OCI-LY7 (cell line): Measurements from ENCODE around the gene RAE1. TPM values are rescaled to one million over a fixed set of nuclear protein-coding genes. Genes with fewer than 3 reads are reported as not detected.

Experiments
- BruUV-seq: library from RNA; stranded (reverse); fragments of 400-500 nt; replicated peaks from 2 replicates; lab custom pipeline; 2021; lab: Mats Ljungman, UMichigan
- CTCF ChIA-PET: fragments of 300-600 bp; sonication (Branson Sonifier 250); formaldehyde crosslinking; loops from one replicate; lab custom pipeline; 2022; ENCODE audit warnings: antibody characterized with exemption; ENCODE audit not compliant: unreplicated experiment; lab: Charles Lee
- POLR2A ChIA-PET: fragments of 300-600 bp; sonication (Branson Sonifier 250); formaldehyde crosslinking; loops from one replicate; lab custom pipeline; 2022; ENCODE audit warnings: antibody characterized with exemption; lab: Charles Lee
- DNase-seq: peaks from one replicate; pipeline ENCODE4 v3.0.0-alpha.2; 2015; ENCODE audit warnings: low spot score
- H2AFZ ChIP-seq: fragments of 200-600 bp; sonication (generic), shearing (Covaris generic); 2 replicates; pipeline ENCODE4 v1.6.1; 2014; ENCODE audit warnings: mild to moderate bottlenecking, antibody characterized with exemption, low read length, moderate library complexity
- H3K27ac ChIP-seq: fragments of 200-600 bp; sonication (generic); 2 replicates; pipeline ENCODE4 v1.5.1; 2014; ENCODE audit warnings: mixed run types, low read depth, mild to moderate bottlenecking, moderate library complexity, low read length, inconsistent platforms; ENCODE audit not compliant: poor library complexity, severe bottlenecking
- H3K36me3 ChIP-seq: fragments of 200-600 bp; sonication (generic); 2 replicates; pipeline ENCODE4 v1.6.1; 2014; ENCODE audit warnings: mild to moderate bottlenecking, antibody characterized with exemption, low read length, moderate library complexity, mixed read lengths; ENCODE audit not compliant: insufficient read depth
- H3K4me1 ChIP-seq: fragments of 200-600 bp; sonication (generic); 2 replicates; pipeline ENCODE4 v1.5.1; 2014; ENCODE audit warnings: mild to moderate bottlenecking, low read length; ENCODE audit not compliant: insufficient read depth, poor library complexity, severe bottlenecking
- H3K4me2 ChIP-seq: fragments of 200-600 bp; sonication (generic); 2 replicates; pipeline ENCODE4 v1.6.1; 2014; ENCODE audit warnings: mild to moderate bottlenecking, low read length
- H3K4me3 ChIP-seq: fragments of 200-600 bp; sonication (generic); 2 replicates; pipeline ENCODE4 v1.5.1; 2014; ENCODE audit warnings: mild to moderate bottlenecking, low read depth, low read length; ENCODE audit not compliant: poor library complexity, severe bottlenecking
- H3K79me2 ChIP-seq: fragments of 200-600 bp; sonication (generic); 2 replicates; pipeline ENCODE4 v1.6.1; 2016; ENCODE audit warnings: low read depth, mild to moderate bottlenecking, low read length, moderate library complexity, mixed read lengths; ENCODE audit not compliant: insufficient read depth
- H3K9me2 ChIP-seq: fragments of 200-600 bp; sonication (generic); 2 replicates; pipeline ENCODE4 v1.6.1; 2016; ENCODE audit warnings: mild to moderate bottlenecking, low read length, mixed read lengths; ENCODE audit not compliant: insufficient read depth
- H3K9me3 ChIP-seq: fragments of 200-600 bp; sonication (generic); 2 replicates; pipeline ENCODE4 v1.6.1; 2014; ENCODE audit warnings: mild to moderate bottlenecking, mixed run types, low read length, mixed read lengths
- H4K20me1 ChIP-seq: fragments of 200-600 bp; sonication (generic); 2 replicates; pipeline ENCODE4 v1.6.1; 2014; ENCODE audit warnings: mild to moderate bottlenecking, antibody characterized with exemption, low read length, moderate library complexity, mixed read lengths; ENCODE audit not compliant: insufficient read depth
- CTCF ChIP-seq: fragments of 200-600 bp; sonication (generic); conservative IDR thresholded peaks from 2 replicates; pipeline ENCODE4 v1.5.1; 2014; ENCODE audit warnings: mild to moderate bottlenecking, antibody characterized with exemption, low read length, moderate library complexity, mixed read lengths
- EZH2phosphoT487 ChIP-seq: fragments of 200-600 bp; sonication (generic); IDR thresholded peaks from 2 replicates; pipeline ENCODE4 v1.6.1; 2018; ENCODE audit warnings: low read depth, borderline replicate concordance, mild to moderate bottlenecking, mixed run types, antibody characterized with exemption, low read length, moderate library complexity, mixed read lengths
- intact Hi-C: fragments of 100-400 bp; cut with micrococcal nuclease; formaldehyde crosslinking; loops from one replicate; pipeline ENCODE4 v1.10.0; 2022; ENCODE audit not compliant: unreplicated experiment
- total RNA-seq, 2 experiments: library from RNA; depleted of rRNA in 1 of 2; stranded (reverse); fragments of >200 nt in 1 of 2; shearing (Covaris generic) in 1 of 2; gene quantifications; 2 replicates each; pipeline ENCODE4 v1.2.3, GENCODE V29; 2014 to 2022

The RAE1 gene
- total RNA-seq, 2 experiments from 2014 or later = 55.0 to 57.4 TPM

GRCh38 chr20:57387463-57387862 lies 36.4 kb downstream of the RAE1 start:
- Histone ChIP-seq H3K79me2 (peaks cover 6% of the 10 kb centered on the region), H4K20me1 (peaks cover 4% of the 10 kb centered on the region; the same call in 1 of the 2 replicates), H3K9me3 (no peaks in the 10 kb centered on the region), H3K27ac (no peak overlapping the region), H3K4me2 (no peak overlapping the region), H3K4me3 (no peak overlapping the region), H3K4me1 (peaks cover 50% of the 10 kb centered on the region), H2AFZ (no peak overlapping the region), H3K9me2 (no peaks in the 10 kb centered on the region), H3K36me3 (peaks cover 15% of the 10 kb centered on the region)
- no peak for DNase-seq
- intact Hi-C loops = no loop called here
- no peak for TF ChIP-seq CTCF
- no peak for TF ChIP-seq EZH2phosphoT487
- ChIA-PET CTCF (interaction anchor here (1.0 kb wide), 1 partner anchor 106 kb away, joined by 3 read pairs; no protein-coding TSS in a partner anchor), POLR2A (interaction anchor here (0.5 to 4.2 kb wide), 3 partner anchors 11 to 206 kb away, joined by 3 to 21 read pairs (median 3); no protein-coding TSS in a partner anchor)
- BruUV-seq = no TSS peak

- Histone ChIP-seq H4K20me1 (peaks cover 8% of the 10 kb centered on the region), H3K9me3 (no peaks in the 10 kb centered on the region), H3K36me3 (peaks cover 15% of the 10 kb centered on the region), H2AFZ (no peak overlapping the region), H3K4me1 (peaks cover 47% of the 10 kb centered on the region), H3K4me3 (no peak overlapping the region), H3K79me2 (peaks cover 11% of the 10 kb centered on the region), H3K4me2 (no peak overlapping the region), H3K27ac (no peak overlapping the region), H3K9me2 (no peaks in the 10 kb centered on the region)
- no peak for TF ChIP-seq CTCF
- TF ChIP-seq EZH2phosphoT487 = no peak
- ChIA-PET CTCF (interaction anchor here (0.6 to 1.0 kb wide), 2 partner anchors 105 to 204 kb away, joined by 3 read pairs; no protein-coding TSS in a partner anchor), POLR2A (interaction anchor here (0.5 to 4.2 kb wide), 3 partner anchors 11 to 205 kb away, joined by 3 to 21 read pairs (median 3); no protein-coding TSS in a partner anchor)
- intact Hi-C loops = no loop called here
- no peak for DNase-seq
- no TSS peak for BruUV-seq
These were observed 36.9 kb downstream of the RAE1 start for GRCh38 chr20:57387945-57388371.
